ENCODE data around the gene CST7.

The CST7 gene

DNA sequence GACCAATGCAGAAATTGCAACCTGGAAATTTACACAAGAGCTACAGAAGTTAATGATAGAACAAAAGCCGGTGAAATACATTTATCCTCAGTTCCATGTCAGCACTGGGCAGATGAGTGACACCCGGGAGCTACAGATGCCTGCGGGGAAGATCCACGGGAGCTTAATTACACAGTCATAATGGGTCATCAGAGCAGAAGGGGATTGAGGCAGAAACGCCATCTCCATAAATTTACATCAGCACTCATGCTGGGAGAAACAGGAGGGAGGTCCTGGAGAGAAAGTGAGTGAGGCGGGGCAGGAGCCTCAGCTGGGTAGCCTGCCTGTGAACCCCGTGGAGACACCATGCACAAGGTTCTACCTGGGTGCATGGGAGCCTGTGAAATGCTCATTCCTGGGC lies 37.6 kb upstream of the CST7 start:
- Histone ChIP-seq H3K36me3 (ENCODE audit: low read length) (no peaks in the 10 kb centered on the region), H3K79me2 (ENCODE audit: insufficient read depth, low read length) (no peaks in the 10 kb centered on the region), H3K4me3 (ENCODE audit: insufficient read depth, low read length, poor library complexity, severe bottlenecking) (no peak overlapping the region), H2AFZ (ENCODE audit: low read depth, low read length, severe bottlenecking) (no peak overlapping the region), H3K9me3 (ENCODE audit: insufficient read depth, low read length) (peaks cover 4% of the 10 kb centered on the region; the same call in 1 of the 2 replicates), H3K9ac (ENCODE audit: low read length) (no peak overlapping the region), H4K20me1 (ENCODE audit: low read depth, low read length) (no peaks in the 10 kb centered on the region), H3F3A (ENCODE audit: insufficient read depth) (no peaks in the 10 kb centered on the region), H3K27me3 (ENCODE audit: low read length) (no peaks in the 10 kb centered on the region), H3K27ac (ENCODE audit: low read depth, low read length) (no peak overlapping the region), H3K9me2 (replicated peaks; ENCODE audit: insufficient read depth, low read length) (no peaks in the 10 kb centered on the region), H3K4me2 (ENCODE audit: low read depth, low read length, poor library complexity, severe bottlenecking) (no peak overlapping the region)
- TF ChIP-seq CTCF (IDR thresholded peaks at IDR 0.05; ENCODE audit: insufficient read depth, low read length, poor library complexity, severe bottlenecking) (no peak), EZH2phosphoT487 (conservative IDR thresholded peaks at IDR 0.05; ENCODE audit: low read length) (no peak)

DNA sequence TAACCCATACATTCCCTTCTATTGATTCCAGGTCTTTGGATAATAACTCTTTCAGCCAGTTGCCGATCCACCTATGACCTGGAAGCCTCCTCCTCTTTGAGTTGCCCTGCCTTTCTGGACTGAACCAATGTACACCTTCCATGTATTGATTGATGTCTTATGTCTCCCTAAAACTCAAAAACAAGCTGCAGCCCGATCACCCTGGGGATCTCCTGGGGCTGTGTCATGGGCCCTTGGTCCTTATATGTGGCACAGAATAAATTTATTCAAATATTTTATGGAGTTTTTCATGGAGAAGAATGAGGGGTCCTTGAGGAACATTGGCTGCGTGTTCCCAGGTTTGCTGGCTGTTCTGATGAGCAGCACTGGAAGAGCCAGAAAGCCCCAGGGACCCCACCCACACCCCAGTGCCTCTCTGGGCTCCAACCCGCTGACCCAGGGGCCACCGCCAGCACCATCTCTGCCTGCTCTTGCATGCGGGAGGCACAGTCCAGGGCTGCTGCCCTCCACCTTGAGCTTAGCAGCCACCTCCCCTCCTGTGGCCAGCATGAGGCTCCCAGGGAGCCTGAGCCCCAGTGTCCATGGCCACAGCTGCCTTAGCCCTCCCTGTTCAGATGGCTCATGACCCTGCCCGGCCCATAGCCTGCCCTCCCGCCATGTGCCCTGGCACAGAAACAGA lies 36.5 kb upstream of the CST7 start:
- no peaks in the 10 kb centered on the region for H3K79me2 ChIP-seq (ENCODE audit: insufficient read depth, low read length)
- H3K4me2 ChIP-seq (ENCODE audit: low read depth, low read length, poor library complexity, severe bottlenecking), result no peak overlapping the region
- no peak overlapping the region for H3K9ac ChIP-seq (ENCODE audit: low read length)
- no peaks in the 10 kb centered on the region for H4K20me1 ChIP-seq (ENCODE audit: low read depth, low read length)
- H2AFZ ChIP-seq (ENCODE audit: low read depth, low read length, severe bottlenecking), result no peak overlapping the region
- no peak overlapping the region for H3K4me3 ChIP-seq (ENCODE audit: insufficient read depth, low read length, poor library complexity, severe bottlenecking)
- no peaks in the 10 kb centered on the region for H3K9me3 ChIP-seq (ENCODE audit: insufficient read depth, low read length)
- no peaks in the 10 kb centered on the region for H3K27me3 ChIP-seq (ENCODE audit: low read length)
- no peaks in the 10 kb centered on the region for H3K36me3 ChIP-seq (ENCODE audit: low read length)
- no peaks in the 10 kb centered on the region for H3F3A ChIP-seq (ENCODE audit: insufficient read depth)
- H3K9me2 ChIP-seq (replicated peaks; ENCODE audit: insufficient read depth, low read length), result no peaks in the 10 kb centered on the region
- H3K27ac ChIP-seq (ENCODE audit: low read depth, low read length), result no peak overlapping the region
- no peak for TF ChIP-seq EZH2phosphoT487 (conservative IDR thresholded peaks at IDR 0.05; ENCODE audit: low read length)
- TF ChIP-seq CTCF (IDR thresholded peaks at IDR 0.05; ENCODE audit: insufficient read depth, low read length, poor library complexity, severe bottlenecking), result no peak

- H3K27me3 ChIP-seq (ENCODE audit: low read length), result no peaks in the 10 kb centered on the region
Observed at GRCh38 chr20:24913076-24913628, 35.9 kb upstream of the CST7 start.

More at GRCh38 chr20:24913076-24913628, 35.9 kb upstream of the CST7 start:
- H3K9me2 ChIP-seq (replicated peaks; ENCODE audit: insufficient read depth, low read length), result no peaks in the 10 kb centered on the region
- no peaks in the 10 kb centered on the region for H3K79me2 ChIP-seq (ENCODE audit: insufficient read depth, low read length)
- no peaks in the 10 kb centered on the region for H3K36me3 ChIP-seq (ENCODE audit: low read length)
- no peak overlapping the region for H3K4me2 ChIP-seq (ENCODE audit: low read depth, low read length, poor library complexity, severe bottlenecking)
- no peak overlapping the region for H3K9ac ChIP-seq (ENCODE audit: low read length)
- H3K4me3 ChIP-seq (ENCODE audit: insufficient read depth, low read length, poor library complexity, severe bottlenecking), result no peak overlapping the region
- TF ChIP-seq CTCF (IDR thresholded peaks at IDR 0.05; ENCODE audit: insufficient read depth, low read length, poor library complexity, severe bottlenecking), result no peak
- no peak for TF ChIP-seq EZH2phosphoT487 (conservative IDR thresholded peaks at IDR 0.05; ENCODE audit: low read length)
- H3K27ac ChIP-seq (ENCODE audit: low read depth, low read length), result no peak overlapping the region
- no peaks in the 10 kb centered on the region for H3K9me3 ChIP-seq (ENCODE audit: insufficient read depth, low read length)
- no peaks in the 10 kb centered on the region for H4K20me1 ChIP-seq (ENCODE audit: low read depth, low read length)
- H3F3A ChIP-seq (ENCODE audit: insufficient read depth), result no peaks in the 10 kb centered on the region
- H2AFZ ChIP-seq (ENCODE audit: low read depth, low read length, severe bottlenecking), result no peak overlapping the region
